NCI-H1092 (cell line): ENCODE data around the gene KIFC1.
"Not testable (repeated sequence)": the region's sequence is repeated elsewhere in the genome, so short reads cannot be mapped to it uniquely, and the experiment has no call there.

Source experiments
- DNase-seq: peaks from one replicate; lab custom pipeline; 2025; lab: John Stamatoyannopoulos, UW

KIFC1 gene

GRCh38 chr6:33391278-33391921 lies at the start of gene KIFC1:
TSS of gene KIFC1 (plus strand) at chr6:33391823. CDS start at chr6:33391986, 163 bp downstream.
- peak; percentile 98 for DNase-seq

GRCh38 chr6:33343606-33343952 lies 48.0 kb upstream of the KIFC1 start:
- not testable (repeated sequence) for DNase-seq

- no peak for DNase-seq
Observed at GRCh38 chr6:33343953-33344611, 47.5 kb upstream of the KIFC1 start.

- peak; percentile 51 for DNase-seq
Observed at GRCh38 chr6:33344701-33345697, 46.6 kb upstream of the KIFC1 start.

- not testable (repeated sequence) for DNase-seq
Observed at GRCh38 chr6:33346972-33347371, 44.7 kb upstream of the KIFC1 start.

GRCh38 chr6:33347816-33348215 lies 43.8 kb upstream of the KIFC1 start:
- no peak for DNase-seq

GRCh38 chr6:33355860-33356259 lies 35.8 kb upstream of the KIFC1 start:
- DNase-seq, result not testable (repeated sequence)

GRCh38 chr6:33356295-33356694 lies 35.3 kb upstream of the KIFC1 start:
- no peak for DNase-seq

- not testable (repeated sequence) for DNase-seq
Observed at GRCh38 chr6:33357160-33357871, 34.3 kb upstream of the KIFC1 start.

- DNase-seq, result no peak
Observed at GRCh38 chr6:33359331-33359730, 32.3 kb upstream of the KIFC1 start.

- not testable (repeated sequence) for DNase-seq
Observed at GRCh38 chr6:33363486-33363885, 28.1 kb upstream of the KIFC1 start.

GRCh38 chr6:33364475-33365205 lies 27.0 kb upstream of the KIFC1 start:
- not testable (repeated sequence) for DNase-seq

- not testable (repeated sequence) for DNase-seq
Observed at GRCh38 chr6:33365206-33365971, 26.2 kb upstream of the KIFC1 start.

GRCh38 chr6:33367009-33367714 lies 24.5 kb upstream of the KIFC1 start:
- no peak for DNase-seq

GRCh38 chr6:33367715-33368025 lies 24.0 kb upstream of the KIFC1 start:
- not testable (repeated sequence) for DNase-seq

GRCh38 chr6:33371901-33372300 lies 19.7 kb upstream of the KIFC1 start:
- DNase-seq, result not testable (repeated sequence)

- no peak for DNase-seq
Observed at GRCh38 chr6:33372526-33373123, 19.0 kb upstream of the KIFC1 start.

GRCh38 chr6:33373960-33374910 lies 17.4 kb upstream of the KIFC1 start:
- DNase-seq, result no peak
